GM21367 (cell line): Measurements from ENCODE around the gene DHRS11.

Source experiments
- ATAC-seq: cut with Tn5 transposase; IDR thresholded peaks from one replicate; pipeline ENCODE4 v1.9.1; 2021; ENCODE audit not compliant: unreplicated experiment

Gene DHRS11

DNA sequence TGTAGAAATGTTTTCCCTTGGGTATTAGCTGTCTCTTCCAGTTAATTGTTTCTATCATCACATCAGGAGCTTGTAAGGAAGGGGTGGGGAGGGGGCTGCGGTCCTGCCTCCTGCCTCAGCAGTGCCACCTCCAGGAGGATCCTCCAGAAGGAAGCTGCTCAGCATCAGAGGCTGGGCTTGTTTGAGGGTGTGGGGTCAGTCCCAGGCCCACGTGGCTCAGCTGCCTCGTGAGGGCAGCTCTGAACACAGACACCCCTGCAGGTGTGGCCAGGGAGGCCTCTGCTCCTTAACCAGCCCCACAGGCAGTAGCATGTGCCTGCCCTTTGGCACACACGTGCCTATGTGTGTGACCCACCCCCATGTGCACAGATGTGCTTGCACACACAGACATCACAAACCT lies 56.0 kb downstream of the DHRS11 start:
- ATAC-seq, result no peak

DNA sequence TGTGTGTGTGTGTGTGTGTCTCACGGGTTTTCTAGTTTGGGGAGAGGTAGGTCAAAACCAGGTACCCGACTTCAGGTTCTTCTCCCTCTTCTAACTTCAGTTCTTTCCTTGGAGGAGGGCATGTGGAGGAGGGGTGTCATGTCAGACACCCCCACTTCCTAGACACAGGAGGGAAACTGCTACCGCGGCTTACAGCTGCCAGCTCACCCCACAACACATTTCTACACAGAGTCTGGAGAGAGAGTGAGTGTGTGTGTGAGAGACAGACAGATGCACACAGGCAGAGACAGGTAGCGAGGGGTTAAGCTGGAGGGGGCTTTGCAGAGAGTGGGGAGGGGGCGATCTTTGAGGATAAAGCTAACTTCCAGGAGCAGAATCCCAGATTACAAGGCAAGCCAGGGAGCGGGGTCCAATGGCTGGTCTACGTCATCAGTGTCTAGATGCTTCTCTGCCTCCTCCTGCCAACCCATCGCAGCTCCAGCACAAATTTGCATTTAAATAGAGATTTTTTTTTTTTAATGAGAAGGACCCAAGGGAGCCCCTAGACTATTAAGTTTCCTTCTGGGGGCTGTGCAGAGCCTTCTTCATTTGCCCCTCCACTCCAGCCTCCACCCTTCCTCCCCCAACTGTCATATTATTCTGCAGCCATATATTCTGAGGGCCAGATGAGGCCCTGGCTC lies 58.6 kb downstream of the DHRS11 start:
- no peak for ATAC-seq
